ENCODE data around the gene BOLL.
"Not testable (repeated sequence)": the region's sequence is repeated elsewhere in the genome, so short reads cannot be mapped to it uniquely, and the experiment has no call there.

Gene BOLL

GRCh38 chr2:197706839-197707207, 78.3 kb downstream of the BOLL start:
- Histone ChIP-seq H3K36me3 (ENCODE audit: control insufficient read depth, insufficient read depth, low read length) (no peaks in the 10 kb centered on the region; the same call in 1 of the 2 replicates), H3K4me3 (replicated peaks; ENCODE audit: low read depth, low read length) (peak overlapping the region; percentile 93), H3K27me3 (replicated peaks; ENCODE audit: control insufficient read depth, insufficient read depth, low read length) (no peaks in the 10 kb centered on the region)
- DNase-seq (ENCODE audit: extremely low read depth, insufficient read length), result no peak
- no peak for TF ChIP-seq CTCF (IDR thresholded peaks at IDR 0.05; ENCODE audit: insufficient read depth, low read length, poor library complexity, severe bottlenecking)

- Histone ChIP-seq H3K27me3 (replicated peaks; ENCODE audit: control insufficient read depth, insufficient read depth, low read length) (no peaks in the 10 kb centered on the region), H3K4me3 (replicated peaks; ENCODE audit: low read depth, low read length) (peak overlapping the region; percentile 93), H3K36me3 (ENCODE audit: control insufficient read depth, insufficient read depth, low read length) (no peaks in the 10 kb centered on the region)
- no peak for DNase-seq (ENCODE audit: extremely low read depth, insufficient read length)
- TF ChIP-seq CTCF (IDR thresholded peaks at IDR 0.05; ENCODE audit: insufficient read depth, low read length, poor library complexity, severe bottlenecking), result no peak
These were observed 78.9 kb downstream of the BOLL start for GRCh38 chr2:197705912-197706838.

- no peaks in the 10 kb centered on the region for H3K36me3 ChIP-seq (ENCODE audit: control insufficient read depth, insufficient read depth, low read length)
- DNase-seq (ENCODE audit: extremely low read depth, insufficient read length), result peak; percentile 96
- no peak for TF ChIP-seq CTCF (IDR thresholded peaks at IDR 0.05; ENCODE audit: insufficient read depth, low read length, poor library complexity, severe bottlenecking)
- H3K4me3 ChIP-seq (replicated peaks; ENCODE audit: low read depth, low read length), result peak within 1 kb of the TSS; percentile 93
- no peaks in the 10 kb centered on the region for H3K27me3 ChIP-seq (replicated peaks; ENCODE audit: control insufficient read depth, insufficient read depth, low read length)
These were observed 79.8 kb downstream of the BOLL start, which contains the start of gene MARS2 for GRCh38 chr2:197705121-197705911. TSS of gene MARS2 (plus strand) at chr2:197705369. CDS start at chr2:197705406, 37 bp downstream.

GRCh38 chr2:197704434-197705120, 80.5 kb downstream of the BOLL start:
- no peaks in the 10 kb centered on the region for H3K36me3 ChIP-seq (ENCODE audit: control insufficient read depth, insufficient read depth, low read length)
- H3K27me3 ChIP-seq (replicated peaks; ENCODE audit: control insufficient read depth, insufficient read depth, low read length), result no peaks in the 10 kb centered on the region
- no peak for DNase-seq (ENCODE audit: extremely low read depth, insufficient read length)
- TF ChIP-seq CTCF (IDR thresholded peaks at IDR 0.05; ENCODE audit: insufficient read depth, low read length, poor library complexity, severe bottlenecking), result no peak
- peak overlapping the region; percentile 67 for H3K4me3 ChIP-seq (replicated peaks; ENCODE audit: low read depth, low read length)

- H3K36me3 ChIP-seq (ENCODE audit: control insufficient read depth, insufficient read depth, low read length), result no peaks in the 10 kb centered on the region
- no peak for DNase-seq (ENCODE audit: extremely low read depth, insufficient read length)
- TF ChIP-seq CTCF (IDR thresholded peaks at IDR 0.05; ENCODE audit: insufficient read depth, low read length, poor library complexity, severe bottlenecking), result no peak
These were observed 84.2 kb downstream of the BOLL start for GRCh38 chr2:197700960-197701359.

GRCh38 chr2:197699724-197700123, 85.4 kb downstream of the BOLL start:
- H3K4me3 ChIP-seq (replicated peaks; ENCODE audit: low read depth, low read length); H3K27me3 ChIP-seq (replicated peaks; ENCODE audit: control insufficient read depth, insufficient read depth, low read length); H3K36me3 ChIP-seq (ENCODE audit: control insufficient read depth, insufficient read depth, low read length); DNase-seq (ENCODE audit: extremely low read depth, insufficient read length): not testable (repeated sequence)

More at GRCh38 chr2:197700960-197701359, 84.2 kb downstream of the BOLL start:
- no peaks in the 10 kb centered on the region for H3K27me3 ChIP-seq (replicated peaks; ENCODE audit: control insufficient read depth, insufficient read depth, low read length)
- no peak overlapping the region for H3K4me3 ChIP-seq (replicated peaks; ENCODE audit: low read depth, low read length)

- not testable (repeated sequence) for H3K36me3 ChIP-seq (ENCODE audit: control insufficient read depth, insufficient read depth, low read length); H3K27me3 ChIP-seq (replicated peaks; ENCODE audit: control insufficient read depth, insufficient read depth, low read length); DNase-seq (ENCODE audit: extremely low read depth, insufficient read length); H3K4me3 ChIP-seq (replicated peaks; ENCODE audit: low read depth, low read length)
These were observed 88.5 kb downstream of the BOLL start for GRCh38 chr2:197696571-197696970.

GRCh38 chr2:197695971-197696370, 89.1 kb downstream of the BOLL start:
- not testable (repeated sequence) for H3K27me3 ChIP-seq (replicated peaks; ENCODE audit: control insufficient read depth, insufficient read depth, low read length); H3K4me3 ChIP-seq (replicated peaks; ENCODE audit: low read depth, low read length); DNase-seq (ENCODE audit: extremely low read depth, insufficient read length); H3K36me3 ChIP-seq (ENCODE audit: control insufficient read depth, insufficient read depth, low read length)
